H1 (cell line): Measurements from ENCODE around the gene STARD8. TPM values are rescaled to one million over a fixed set of nuclear protein-coding genes. Genes with fewer than 3 reads are reported as not detected.

ENCODE experiments used
- CTCF ChIA-PET: fragments of 300-600 bp; sonication (Branson Sonifier 250); formaldehyde crosslinking; loops from one replicate; lab custom pipeline; 2021; ENCODE audit not compliant: partially characterized antibody; lab: Charles Lee
- POLR2A ChIA-PET: fragments of 300-600 bp; sonication (Branson Sonifier 250); formaldehyde crosslinking; loops from one replicate; lab custom pipeline; 2021; ENCODE audit warnings: inconsistent platforms; ENCODE audit not compliant: partially characterized antibody; lab: Charles Lee
- DNase-seq, 2 experiments: peaks; one replicate each; pipeline versions ENCODE4 v3.0.0 to v3.0.0-alpha.2; 2010 to 2022; ENCODE audit warnings: low spot score in 2 of 2, low read depth in 1 of 2, mixed read lengths in 1 of 2
- FAIRE-seq: peaks from 2 replicates; lab custom pipeline; 2011; peaks lifted over from hg19 to GRCh38; lab: Jason Lieb, UNC
- H2AFZ ChIP-seq: 2 replicates; pipeline ENCODE4 v1.8.1; 2012; ENCODE audit warnings: low read length, inconsistent platforms
- H2AK5ac ChIP-seq: 2 replicates; pipeline ENCODE4 v1.6.1; 2013; ENCODE audit warnings: low read depth, low read length
- H2BK120ac ChIP-seq: replicated peaks from 2 replicates; pipeline ENCODE3; 2013; ENCODE audit warnings: low read depth, low read length, inconsistent platforms
- H2BK12ac ChIP-seq: 2 replicates; pipeline ENCODE4 v1.6.1; 2013; ENCODE audit warnings: low read depth, low read length
- H2BK15ac ChIP-seq: 2 replicates; pipeline ENCODE4 v1.6.1; 2013; ENCODE audit warnings: low read length
- H2BK20ac ChIP-seq: 2 replicates; pipeline ENCODE4 v1.6.1; 2013; ENCODE audit warnings: low read length
- H2BK5ac ChIP-seq: 2 replicates; pipeline ENCODE4 v1.6.1; 2013; ENCODE audit warnings: low read depth, low read length
- H3K14ac ChIP-seq: 2 replicates; pipeline ENCODE4 v1.6.1; 2013; ENCODE audit warnings: inconsistent platforms; ENCODE audit not compliant: insufficient read length
- H3K18ac ChIP-seq: 2 replicates; pipeline ENCODE4 v1.6.1; 2013; ENCODE audit warnings: low read length; ENCODE audit errors: extremely low read depth
- H3K23ac ChIP-seq: 2 replicates; pipeline ENCODE4 v1.6.1; 2013; ENCODE audit warnings: inconsistent platforms; ENCODE audit not compliant: insufficient read length
- H3K23me2 ChIP-seq: 2 replicates; pipeline ENCODE4 v1.6.1; 2013; ENCODE audit warnings: low read depth, low read length
- H3K27ac ChIP-seq: 2 replicates; pipeline ENCODE4 v1.6.1; 2011; ENCODE audit warnings: low read depth, low read length, inconsistent platforms
- H3K27me3 ChIP-seq, 4 experiments: replicated peaks in 1 of 4; 1 replicate in 1 of 4; 2 replicates in 3 of 4; pipeline versions ENCODE4 v1.6.1 to v1.8.1; 2011 to 2013; ENCODE audit warnings: low read length in 3 of 4, mild to moderate bottlenecking in 3 of 4, inconsistent platforms in 2 of 4, mixed read lengths in 2 of 4, moderate library complexity in 1 of 4; ENCODE audit not compliant: control insufficient read depth in 3 of 4, insufficient read depth in 3 of 4; ENCODE audit errors: extremely low read depth in 1 of 4
- H3K36me3 ChIP-seq, 4 experiments: 2 replicates each; pipeline versions ENCODE4 v1.6.1 to v1.8.1; 2011 to 2013; ENCODE audit warnings: mild to moderate bottlenecking in 4 of 4, low read length in 3 of 4, moderate library complexity in 2 of 4, control low read depth in 1 of 4, inconsistent platforms in 1 of 4; ENCODE audit not compliant: insufficient read depth in 4 of 4, control insufficient read depth in 2 of 4
- H3K4ac ChIP-seq: replicated peaks from 2 replicates; pipeline ENCODE3; 2013; ENCODE audit warnings: low read length, low read depth, mixed read lengths, inconsistent platforms; ENCODE audit not compliant: insufficient read length
- H3K4me1 ChIP-seq, 4 experiments: replicated peaks in 1 of 4; 1 replicate in 1 of 4; 2 replicates in 3 of 4; pipeline versions ENCODE4 v1.6.1 to v1.8.1; 2011 to 2013; ENCODE audit warnings: low read length in 3 of 4, inconsistent platforms in 2 of 4, mixed read lengths in 1 of 4; ENCODE audit not compliant: insufficient read depth in 4 of 4, control insufficient read depth in 3 of 4
- H3K4me2 ChIP-seq, 2 experiments: 2 replicates each; pipeline versions ENCODE4 v1.6.1 to v1.8.1; 2011 to 2013; ENCODE audit warnings: low read depth in 2 of 2, low read length in 2 of 2, control low read depth in 1 of 2, inconsistent platforms in 1 of 2, mild to moderate bottlenecking in 1 of 2; ENCODE audit not compliant: insufficient read depth in 1 of 2
- H3K4me3 ChIP-seq, 4 experiments: fragments of 200-600, 300-600 bp in 1 of 4; sonication (generic), shearing (Covaris generic), sonication (Bioruptor Twin) in 1 of 4; 2 replicates each; pipeline versions ENCODE4 v1.5.1 to v1.8.1; 2011 to 2016; ENCODE audit warnings: low read length in 4 of 4, low read depth in 3 of 4, control low read depth in 2 of 4, inconsistent platforms in 2 of 4, mild to moderate bottlenecking in 2 of 4, mixed read lengths in 1 of 4, moderate library complexity in 1 of 4; ENCODE audit not compliant: insufficient read depth in 2 of 4; ENCODE audit errors: extremely low read depth in 1 of 4
- H3K56ac ChIP-seq: replicated peaks from 2 replicates; pipeline ENCODE3; 2013; ENCODE audit warnings: low read depth, mild to moderate bottlenecking, mixed read lengths, low read length, inconsistent platforms; ENCODE audit not compliant: insufficient read length
- H3K79me1 ChIP-seq: 2 replicates; pipeline ENCODE4 v1.6.1; 2013; ENCODE audit warnings: low read depth, low read length, control low read depth
- H3K79me2 ChIP-seq, 2 experiments: 2 replicates each; pipeline versions ENCODE4 v1.6.1 to v1.8.1; 2012 to 2013; ENCODE audit warnings: low read length in 2 of 2, mild to moderate bottlenecking in 2 of 2, inconsistent platforms in 1 of 2; ENCODE audit not compliant: insufficient read depth in 2 of 2, control insufficient read depth in 1 of 2
- H3K9ac ChIP-seq, 4 experiments: replicated peaks in 1 of 4; 1 replicate in 1 of 4; 2 replicates in 3 of 4; pipeline versions ENCODE4 v1.6.1 to v1.8.1; 2011 to 2013; ENCODE audit warnings: low read depth in 3 of 4, low read length in 3 of 4, control low read depth in 2 of 4, mild to moderate bottlenecking in 2 of 4, moderate library complexity in 2 of 4, inconsistent platforms in 1 of 4; ENCODE audit errors: extremely low read depth in 1 of 4
- H3K9me3 ChIP-seq, 2 experiments: 2 replicates each; pipeline versions ENCODE4 v1.6.1 to v1.8.1; 2012 to 2013; ENCODE audit warnings: mild to moderate bottlenecking in 2 of 2, moderate library complexity in 2 of 2, control low read depth in 1 of 2, inconsistent platforms in 1 of 2, low read depth in 1 of 2, low read length in 1 of 2, mixed read lengths in 1 of 2; ENCODE audit not compliant: insufficient read depth in 2 of 2
- H4K20me1 ChIP-seq, 2 experiments: replicated peaks in 1 of 2; 2 replicates each; pipeline versions ENCODE3 to v1.8.1; 2011 to 2013; ENCODE audit warnings: inconsistent platforms in 2 of 2, low read length in 2 of 2, mild to moderate bottlenecking in 1 of 2; ENCODE audit not compliant: insufficient read depth in 2 of 2, control insufficient read depth in 1 of 2
- H4K5ac ChIP-seq: 2 replicates; pipeline ENCODE4 v1.6.1; 2013; ENCODE audit warnings: low read length, low read depth, mixed read lengths, inconsistent platforms; ENCODE audit not compliant: insufficient read length
- H4K8ac ChIP-seq: 2 replicates; pipeline ENCODE4 v1.8.0; 2013; ENCODE audit warnings: mild to moderate bottlenecking, moderate library complexity, low read length, inconsistent platforms; ENCODE audit not compliant: insufficient read depth; ENCODE audit errors: extremely low read depth
- H4K91ac ChIP-seq: replicated peaks from 2 replicates; pipeline ENCODE3; 2013; ENCODE audit warnings: low read length, mixed read lengths, inconsistent platforms; ENCODE audit not compliant: insufficient read length
- HDAC6 ChIP-seq: IDR thresholded peaks from one replicate; pipeline ENCODE4 v1.7.1; 2012; ENCODE audit warnings: low read depth, mild to moderate bottlenecking, inconsistent platforms, low read length, moderate library complexity
- KDM5A ChIP-seq: fragments of 200-600 bp; IDR thresholded peaks from 2 replicates; pipeline ENCODE4 v1.7.1; 2012; ENCODE audit warnings: mild to moderate bottlenecking, low read length, inconsistent platforms, mixed read lengths
- NRF1 ChIP-seq: IDR thresholded peaks from 2 replicates; pipeline ENCODE4 v1.6.1; 2011; ENCODE audit warnings: mild to moderate bottlenecking, low read depth, low read length, improper control_type of control experiment
- RBBP5 ChIP-seq: IDR thresholded peaks from 2 replicates; pipeline ENCODE4 v1.7.1; 2012; ENCODE audit warnings: low read depth, mild to moderate bottlenecking, inconsistent platforms, low read length, moderate library complexity, borderline replicate concordance
- RNF2 ChIP-seq: fragments of 200-900, 300-1000 bp; sonication (generic); IDR thresholded peaks from 2 replicates; pipeline ENCODE4 v1.7.1; 2016; ENCODE audit warnings: borderline replicate concordance, low read depth, mild to moderate bottlenecking, antibody characterized with exemption, low read length; ENCODE audit not compliant: poor library complexity, severe bottlenecking; ENCODE audit errors: missing control alignments
- SIX5 ChIP-seq: IDR thresholded peaks from 2 replicates; pipeline ENCODE4 v1.6.1; 2011; ENCODE audit warnings: mild to moderate bottlenecking, low read depth, low read length
- SP1 ChIP-seq: IDR thresholded peaks from 2 replicates; pipeline ENCODE4 v1.6.1; 2011; ENCODE audit warnings: low read depth, low read length
- WGBS, 2 experiments: shearing (Covaris generic) in 1 of 2; methylation state at CpG; one replicate each; pipeline versions ENCODE4 v1.1.6 to v1.1.7; 2013 to 2015; ENCODE audit warnings: low lambda C conversion rate in 2 of 2, mixed read lengths in 2 of 2, inconsistent platforms in 1 of 2, low coverage in 1 of 2, missing lambda C conversion rate in 1 of 2; ENCODE audit not compliant: insufficient replicate concordance in 2 of 2, insufficient coverage in 1 of 2, insufficient read length in 1 of 2; ENCODE audit errors: extremely low coverage in 1 of 2, missing lambda C conversion rate in 1 of 2; 5-methylcytosine and 5-hydroxymethylcytosine counted together
- polyA plus RNA-seq, 7 experiments: library from polyadenylated mRNA; depleted of rRNA in 3 of 7; stranded (reverse) in 5 of 7; unstranded in 2 of 7; fragments of >200 nt in 5 of 7; fragments of 200-250 nt in 2 of 7; gene quantifications; 1 replicate in 5 of 7; 2 replicates in 1 of 7; 4 replicates in 1 of 7; pipeline versions ENCODE4 v1.2.1 to v1.2.3, GENCODE V29; 2011 to 2013; ENCODE audit warnings: missing spikeins in 2 of 7, mixed read lengths in 2 of 7
- total RNA-seq: library from RNA; stranded (reverse); fragmentation: NEBNext Ultra II Directional; extraction: Animal tissue kit (Norgen Biotek cat#: 25700); gene quantifications from 2 replicates; pipeline ENCODE4 v1.2.1, GENCODE V29; 2021

The STARD8 gene
- total and polyA plus RNA-seq, 2 of the 8 experiments (the other 6 are each of a cell fraction or from before 2014, with no cell fraction given), result 1.8 to 3.8 TPM

DNA sequence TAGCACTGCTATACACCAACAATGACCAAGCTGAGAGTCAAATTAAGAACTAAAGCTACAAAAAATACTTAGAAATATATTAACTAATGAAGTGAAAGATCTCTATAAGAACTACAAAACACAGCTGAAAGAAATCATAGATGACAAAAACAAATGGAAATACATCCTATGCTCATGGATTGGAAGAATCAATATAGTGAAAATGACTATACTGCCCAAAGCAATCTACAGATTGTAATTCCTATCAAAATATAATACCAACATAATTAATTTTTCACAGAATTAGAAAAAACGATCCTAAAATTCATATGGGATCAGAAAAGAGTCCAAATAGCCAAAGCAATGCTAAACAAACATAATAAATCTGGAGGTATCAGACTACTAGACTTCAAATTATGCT is 87.8 kb downstream of the STARD8 start:
- Histone ChIP-seq H3K9ac (no peak overlapping the region), H2AK5ac (no peak overlapping the region), H2BK5ac (no peak overlapping the region), H3K56ac (no peak overlapping the region), H2AFZ (no peak overlapping the region), H2BK15ac (no peak overlapping the region), H3K4me3 (no peak overlapping the region), H2BK20ac (no peak overlapping the region), H4K91ac (no peak overlapping the region), H3K23ac (no peak overlapping the region), H3K4me2 (no peak overlapping the region), H3K4ac (no peak overlapping the region), H3K27ac (no peak overlapping the region), H4K5ac (no peak overlapping the region), H3K79me2 (no peaks in the 10 kb centered on the region), H2BK120ac (no peak overlapping the region), H3K23me2 (no peaks in the 10 kb centered on the region), H4K8ac (no peak overlapping the region), H3K9me3 (no peaks in the 10 kb centered on the region), H3K4me1 (no peaks in the 10 kb centered on the region), H3K79me1 (no peaks in the 10 kb centered on the region), H4K20me1 (no peaks in the 10 kb centered on the region), H3K36me3 (no peaks in the 10 kb centered on the region), H3K27me3 (no peaks in the 10 kb centered on the region), H3K14ac (no peak overlapping the region), H3K18ac (no peak overlapping the region), H2BK12ac (no peak overlapping the region)
- ChIA-PET CTCF (interaction anchor here (1.0 to 7.8 kb wide), 4 partner anchors 15 to 661 kb away, joined by 3 to 94 read pairs (median 8); no protein-coding TSS in a partner anchor), POLR2A (no interaction called here)
- WGBS, 2 experiments, result 82% methylated on average over 1 of the region's 1 CpG; no CpG with 5 or more reads in 1 of the 2 experiments
- FAIRE-seq (no peak), DNase-seq (no peak)
- TF ChIP-seq SP1 (no peak), KDM5A (no peak), RNF2 (no peak), SIX5 (no peak), RBBP5 (no peak), HDAC6 (no peak), NRF1 (no peak)
